Endothelial cell of umbilical vein (primary cell): Measurements from ENCODE around the gene JDP2. TPM values are rescaled to one million over a fixed set of nuclear protein-coding genes. Genes with fewer than 3 reads are reported as not detected.

Experiments
- BruUV-seq: library from RNA; stranded (reverse); fragments of 400-500 nt; replicated peaks from 2 replicates; lab custom pipeline; 2021; lab: Mats Ljungman, UMichigan
- CTCF ChIA-PET: fragments of 300-600, 350-600 bp; sonication (Branson Sonifier 250); formaldehyde crosslinking; loops from one replicate; lab custom pipeline; 2021; ENCODE audit warnings: antibody characterized with exemption, inconsistent platforms; lab: Charles Lee
- POLR2A ChIA-PET: fragments of 300-600, 350-600 bp; sonication (Branson Sonifier 250); formaldehyde crosslinking; loops from one replicate; lab custom pipeline; 2021; ENCODE audit warnings: antibody characterized with exemption, inconsistent platforms; lab: Charles Lee
- DNase-seq: peaks from one replicate; pipeline ENCODE4 v3.0.0-alpha.2; 2011; ENCODE audit warnings: low read depth, low spot score
- FAIRE-seq: peaks from 2 replicates; lab custom pipeline; 2011; peaks lifted over from hg19 to GRCh38; lab: Jason Lieb, UNC
- H2AFZ ChIP-seq: 2 replicates; pipeline ENCODE4 v1.6.0; 2012; ENCODE audit warnings: low read depth, low read length, control low read depth, inconsistent platforms
- H3K27ac ChIP-seq: 2 replicates; pipeline ENCODE4 v1.5.1; 2011; ENCODE audit warnings: low read depth, mild to moderate bottlenecking, control low read depth, low read length, moderate library complexity; ENCODE audit not compliant: insufficient read depth
- H3K27me3 ChIP-seq, 2 experiments: 2 replicates each; pipeline versions ENCODE4 v1.6.0 to v1.6.1; 2011; ENCODE audit warnings: low read length in 2 of 2, mixed read lengths in 1 of 2; ENCODE audit not compliant: control insufficient read depth in 2 of 2, insufficient read depth in 2 of 2
- H3K36me3 ChIP-seq, 2 experiments: 2 replicates in 1 of 2; 3 replicates in 1 of 2; pipeline ENCODE4 v1.5.1; 2011; ENCODE audit warnings: low read length in 2 of 2, mild to moderate bottlenecking in 1 of 2, moderate library complexity in 1 of 2; ENCODE audit not compliant: control insufficient read depth in 2 of 2, insufficient read depth in 2 of 2; ENCODE audit errors: extremely low read depth in 1 of 2
- H3K4me1 ChIP-seq: 3 replicates; pipeline ENCODE4 v1.5.1; 2011; ENCODE audit warnings: mild to moderate bottlenecking, low read length; ENCODE audit not compliant: control insufficient read depth, insufficient read depth; ENCODE audit errors: extremely low read depth
- H3K4me2 ChIP-seq: 2 replicates; pipeline ENCODE4 v1.6.1; 2011; ENCODE audit warnings: low read length, control low read depth, mixed read lengths; ENCODE audit not compliant: insufficient read depth
- H3K4me3 ChIP-seq, 3 experiments: fragments of 200-600 bp in 1 of 3; sonication (generic), shearing (Covaris generic) in 1 of 3; replicated peaks in 1 of 3; 2 replicates each; pipeline ENCODE4 v1.5.1; 2011 to 2016; ENCODE audit warnings: control low read depth in 3 of 3, low read length in 3 of 3, mild to moderate bottlenecking in 2 of 3, inconsistent platforms in 1 of 3, low read depth in 1 of 3, moderate library complexity in 1 of 3; ENCODE audit not compliant: insufficient read depth in 1 of 3
- H3K79me2 ChIP-seq: 2 replicates; pipeline ENCODE4 v1.6.0; 2012; ENCODE audit warnings: low read length, inconsistent platforms; ENCODE audit not compliant: control insufficient read depth, insufficient read depth
- H3K9ac ChIP-seq: replicated peaks from 2 replicates; pipeline ENCODE3; 2011; ENCODE audit warnings: low read length, control low read depth; ENCODE audit not compliant: insufficient read depth; ENCODE audit errors: extremely low read depth
- H3K9me1 ChIP-seq: replicated peaks from 3 replicates; pipeline ENCODE4 v1.6.0; 2011; ENCODE audit warnings: mild to moderate bottlenecking, low read length; ENCODE audit not compliant: control insufficient read depth, insufficient read depth; ENCODE audit errors: extremely low read depth
- H3K9me3 ChIP-seq: replicated peaks from 2 replicates; pipeline ENCODE4 v1.5.1; 2012; ENCODE audit warnings: low read length, inconsistent platforms; ENCODE audit not compliant: control insufficient read depth, insufficient read depth
- H4K20me1 ChIP-seq: replicated peaks from 2 replicates; pipeline ENCODE3; 2011; ENCODE audit warnings: mild to moderate bottlenecking, low read length; ENCODE audit not compliant: control insufficient read depth, insufficient read depth; ENCODE audit errors: extremely low read depth
- EZH2 ChIP-seq: IDR thresholded peaks from 2 replicates; pipeline ENCODE4 v1.6.1; 2012; ENCODE audit warnings: borderline replicate concordance, low read depth, mild to moderate bottlenecking, moderate library complexity, low read length, inconsistent platforms; ENCODE audit not compliant: severe bottlenecking
- FOS ChIP-seq: IDR thresholded peaks from 2 replicates; pipeline ENCODE4 v1.6.1; 2011; ENCODE audit warnings: mild to moderate bottlenecking, low read length, moderate library complexity, borderline replicate concordance; ENCODE audit not compliant: insufficient read depth
- GATA2 ChIP-seq: IDR thresholded peaks from 2 replicates; pipeline ENCODE4 v1.7.0; 2011; ENCODE audit warnings: low read depth, mild to moderate bottlenecking, moderate library complexity, mixed read lengths, low read length; ENCODE audit not compliant: insufficient read length, insufficient read depth
- JUN ChIP-seq: IDR thresholded peaks from 2 replicates; pipeline ENCODE4 v1.6.1; 2011; ENCODE audit warnings: borderline replicate concordance, low read depth; ENCODE audit not compliant: insufficient read length, insufficient read depth
- MYC ChIP-seq: IDR thresholded peaks from one replicate; pipeline ENCODE4 v1.6.1; 2011; ENCODE audit warnings: mild to moderate bottlenecking, low read depth, low read length
- POLR2A ChIP-seq: IDR thresholded peaks from 2 replicates; pipeline ENCODE4 v1.6.1; 2012; ENCODE audit warnings: low read depth, mild to moderate bottlenecking, control low read depth, low read length
- POLR2AphosphoS5 ChIP-seq: IDR thresholded peaks from 2 replicates; pipeline ENCODE4 v1.6.1; 2012; ENCODE audit warnings: low read depth, mild to moderate bottlenecking, control low read depth, low read length, moderate library complexity; ENCODE audit not compliant: insufficient read depth
- dilution Hi-C: fragments of 300-500 bp; cut with MboI; formaldehyde crosslinking; loops from one replicate; pipeline ENCODE4 v1.15.0; 2019; ENCODE audit warnings: low sequenced_read_pairs; ENCODE audit not compliant: extremely low pct_ligation_motif_present
- intact Hi-C: fragments of 100-400 bp; cut with micrococcal nuclease; formaldehyde crosslinking; loops from one replicate; pipeline ENCODE4 v1.10.0; 2022
- polyA plus RNA-seq, 4 experiments: library from polyadenylated mRNA; depleted of rRNA in 3 of 4; stranded (reverse) in 3 of 4; unstranded in 1 of 4; fragments of >200 nt; gene quantifications; 2 replicates each; pipeline versions ENCODE4 v1.2.1 to v1.2.3, GENCODE V29; 2011 to 2012; ENCODE audit warnings: missing spikeins in 1 of 4
- total RNA-seq: library from RNA; stranded (reverse); gene quantifications from 2 replicates; pipeline ENCODE4 v1.2.3, GENCODE V29; 2021
- TF ChIP-seq, protein P1 (sequence below): IDR thresholded peaks from 2 replicates; pipeline ENCODE4 v1.6.1; 2011; ENCODE audit not compliant: insufficient read depth, insufficient read length
- TF ChIP-seq, protein P2 (sequence below), 2 donors: IDR thresholded peaks; 1 replicate in 1 of 2; 2 replicates in 1 of 2; pipeline ENCODE4 v1.5.1; 2011; ENCODE audit warnings: low read length in 2 of 2, mild to moderate bottlenecking in 2 of 2, moderate library complexity in 2 of 2, control low read depth in 1 of 2, inconsistent platforms in 1 of 2, low read depth in 1 of 2; ENCODE audit not compliant: insufficient read depth in 1 of 2; ENCODE audit errors: extremely low read depth in 1 of 2

The JDP2 gene
- total and polyA plus RNA-seq, 2 donors (not counting 3 experiments of a cell fraction or from before 2014, with no cell fraction given): 3.2 to 10.6 TPM

DNA sequence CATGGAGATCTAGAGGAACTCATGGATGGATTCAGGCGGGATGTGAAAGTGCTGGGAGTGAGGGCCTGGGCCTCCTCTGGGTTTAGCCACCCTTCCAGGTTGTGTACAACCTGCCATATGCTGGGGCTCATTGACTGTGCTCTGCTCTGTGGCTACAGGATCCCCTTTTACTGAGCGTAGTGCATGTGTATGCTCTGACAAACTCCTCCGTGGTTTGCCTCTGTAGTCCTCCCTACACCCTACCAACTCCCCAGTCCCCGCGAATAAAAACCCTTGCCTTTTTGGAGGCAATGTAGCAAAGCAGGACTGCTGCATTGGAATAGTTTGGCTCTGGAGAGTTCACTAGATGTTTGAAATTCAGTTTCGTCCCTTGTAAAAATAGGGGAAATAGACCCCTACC lies 17.4 kb downstream of the JDP2 start:
- no peaks in the 10 kb centered on the region for H3K27me3 ChIP-seq
- ChIA-PET CTCF (no interaction called here), POLR2A (no interaction called here)
- no peaks in the 10 kb centered on the region for H3K79me2 ChIP-seq
- no peak overlapping the region for H3K4me3 ChIP-seq
- H3K36me3 ChIP-seq: no peaks in the 10 kb centered on the region
- H3K4me2 ChIP-seq: no peak overlapping the region
- TF ChIP-seq, protein P1, sequence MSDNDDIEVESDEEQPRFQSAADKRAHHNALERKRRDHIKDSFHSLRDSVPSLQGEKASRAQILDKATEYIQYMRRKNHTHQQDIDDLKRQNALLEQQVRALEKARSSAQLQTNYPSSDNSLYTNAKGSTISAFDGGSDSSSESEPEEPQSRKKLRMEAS: no peak
- TF ChIP-seq POLR2A (no peak), JUN (no peak), FOS (no peak), EZH2 (no peak), POLR2AphosphoS5 (no peak), MYC (no peak), GATA2 (no peak)
- TF ChIP-seq, protein P2, sequence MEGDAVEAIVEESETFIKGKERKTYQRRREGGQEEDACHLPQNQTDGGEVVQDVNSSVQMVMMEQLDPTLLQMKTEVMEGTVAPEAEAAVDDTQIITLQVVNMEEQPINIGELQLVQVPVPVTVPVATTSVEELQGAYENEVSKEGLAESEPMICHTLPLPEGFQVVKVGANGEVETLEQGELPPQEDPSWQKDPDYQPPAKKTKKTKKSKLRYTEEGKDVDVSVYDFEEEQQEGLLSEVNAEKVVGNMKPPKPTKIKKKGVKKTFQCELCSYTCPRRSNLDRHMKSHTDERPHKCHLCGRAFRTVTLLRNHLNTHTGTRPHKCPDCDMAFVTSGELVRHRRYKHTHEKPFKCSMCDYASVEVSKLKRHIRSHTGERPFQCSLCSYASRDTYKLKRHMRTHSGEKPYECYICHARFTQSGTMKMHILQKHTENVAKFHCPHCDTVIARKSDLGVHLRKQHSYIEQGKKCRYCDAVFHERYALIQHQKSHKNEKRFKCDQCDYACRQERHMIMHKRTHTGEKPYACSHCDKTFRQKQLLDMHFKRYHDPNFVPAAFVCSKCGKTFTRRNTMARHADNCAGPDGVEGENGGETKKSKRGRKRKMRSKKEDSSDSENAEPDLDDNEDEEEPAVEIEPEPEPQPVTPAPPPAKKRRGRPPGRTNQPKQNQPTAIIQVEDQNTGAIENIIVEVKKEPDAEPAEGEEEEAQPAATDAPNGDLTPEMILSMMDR (IDR thresholded peaks at IDR 0.05; ENCODE audit: extremely low read depth in 1 of 2, insufficient read depth in 1 of 2, low read depth in 1 of 2, low read length in 2 of 2): no peak
- no peak overlapping the region for H2AFZ ChIP-seq
- H3K27ac ChIP-seq: no peak overlapping the region
- H3K4me1 ChIP-seq: no peaks in the 10 kb centered on the region
- FAIRE-seq: no peak
- no TSS peak for BruUV-seq
- no peak for DNase-seq
- dilution Hi-C loops (no loop called here), intact Hi-C loops (no loop called here)
- no peaks in the 10 kb centered on the region for H4K20me1 ChIP-seq
- no peaks in the 10 kb centered on the region for H3K9me3 ChIP-seq
- H3K9me1 ChIP-seq: no peaks in the 10 kb centered on the region
- no peak overlapping the region for H3K9ac ChIP-seq
